GM21786 (cell line): Measurements from ENCODE around the gene CHID1.

Experiments used
- ATAC-seq: cut with Tn5 transposase; IDR thresholded peaks from one replicate; pipeline ENCODE4 v1.9.1; 2021; ENCODE audit not compliant: unreplicated experiment

CHID1 gene

DNA sequence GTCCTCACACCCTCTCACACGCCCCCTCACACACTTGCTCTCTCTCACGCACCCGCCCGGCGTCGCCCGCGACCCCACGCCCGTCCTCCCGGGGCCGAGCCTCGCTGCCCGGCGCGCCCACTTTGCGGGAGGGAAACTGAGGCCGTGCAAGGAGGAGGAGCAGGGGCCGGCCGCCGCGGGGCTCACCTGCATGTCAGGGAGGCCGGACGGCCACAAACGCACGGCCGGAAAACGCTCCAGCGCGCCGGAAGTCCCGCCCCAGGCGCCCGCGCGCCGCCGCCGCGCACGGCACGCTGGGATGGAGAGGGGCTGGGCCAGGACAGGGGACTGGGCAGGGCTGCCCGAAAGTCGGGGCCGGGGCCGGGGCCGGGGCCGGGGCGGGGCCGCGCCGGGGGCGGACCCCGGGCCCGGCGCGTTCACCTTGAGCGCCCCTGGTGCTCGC is at the start of gene CHID1:
TSS of gene CHID1 (minus strand) at position 222 of the 442 bp plus-strand sequence. CDS start 5,994 bp downstream, outside the sequence.
- peak; percentile 87 for ATAC-seq

DNA sequence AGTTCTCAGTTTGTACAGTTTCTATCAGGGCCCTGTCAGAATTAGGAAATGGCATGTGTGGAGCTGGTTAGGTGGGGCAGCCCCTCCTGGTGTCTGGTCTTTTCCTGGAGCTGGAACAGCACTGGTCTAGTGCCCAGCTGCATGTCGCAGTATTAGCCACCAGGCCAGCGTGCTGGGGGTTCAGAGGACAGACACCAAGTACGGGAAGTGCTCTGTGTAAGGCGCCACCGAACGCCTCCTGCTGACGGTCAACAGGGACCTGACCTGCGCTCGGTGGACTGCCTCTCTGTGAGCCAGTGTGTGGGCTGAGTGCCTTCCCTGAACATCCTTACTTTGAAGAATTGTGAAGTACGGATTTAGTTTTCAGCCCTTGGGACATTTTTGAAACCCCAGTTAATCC is 49.0 kb upstream of the CHID1 start:
- ATAC-seq: no peak

- ATAC-seq: no peak
Measured at GRCh38 chr11:959027-959426, 48.4 kb upstream of the CHID1 start.

- ATAC-seq: no peak
Measured at GRCh38 chr11:958101-958500, 47.5 kb upstream of the CHID1 start.

DNA sequence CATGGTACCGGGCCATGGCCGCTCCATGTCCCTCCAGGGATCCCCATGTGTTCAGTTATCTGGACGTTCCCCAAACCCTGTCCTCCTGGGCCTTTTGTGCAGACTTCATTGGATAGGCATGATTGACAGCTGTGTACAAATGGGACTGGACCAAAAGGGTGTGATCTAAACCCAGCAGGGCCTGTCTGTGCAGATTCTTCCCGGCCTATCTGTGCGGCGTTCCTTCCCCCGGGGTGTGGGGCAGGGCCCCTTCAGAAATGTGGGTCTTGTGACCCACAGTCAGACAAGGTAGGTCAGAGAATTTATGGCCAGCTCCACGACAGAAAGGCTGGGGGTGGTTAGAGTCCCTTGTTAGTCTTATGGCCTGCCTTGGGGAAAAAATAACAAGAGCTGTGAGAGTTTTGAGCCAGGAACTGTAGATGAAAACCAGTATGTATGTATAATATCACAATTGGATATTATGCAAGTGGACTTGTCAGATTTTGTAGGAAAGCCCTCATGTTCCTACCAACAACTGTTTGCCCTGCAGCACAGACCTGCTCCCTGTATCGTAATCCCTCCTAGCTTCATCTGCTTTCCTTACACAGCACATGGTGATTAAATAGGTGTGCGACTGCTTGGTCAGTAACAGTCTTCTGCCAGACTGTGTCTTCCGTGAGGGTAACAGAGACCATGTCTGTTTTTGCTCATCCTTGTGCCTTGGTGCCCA is 46.8 kb upstream of the CHID1 start:
- no peak for ATAC-seq

DNA sequence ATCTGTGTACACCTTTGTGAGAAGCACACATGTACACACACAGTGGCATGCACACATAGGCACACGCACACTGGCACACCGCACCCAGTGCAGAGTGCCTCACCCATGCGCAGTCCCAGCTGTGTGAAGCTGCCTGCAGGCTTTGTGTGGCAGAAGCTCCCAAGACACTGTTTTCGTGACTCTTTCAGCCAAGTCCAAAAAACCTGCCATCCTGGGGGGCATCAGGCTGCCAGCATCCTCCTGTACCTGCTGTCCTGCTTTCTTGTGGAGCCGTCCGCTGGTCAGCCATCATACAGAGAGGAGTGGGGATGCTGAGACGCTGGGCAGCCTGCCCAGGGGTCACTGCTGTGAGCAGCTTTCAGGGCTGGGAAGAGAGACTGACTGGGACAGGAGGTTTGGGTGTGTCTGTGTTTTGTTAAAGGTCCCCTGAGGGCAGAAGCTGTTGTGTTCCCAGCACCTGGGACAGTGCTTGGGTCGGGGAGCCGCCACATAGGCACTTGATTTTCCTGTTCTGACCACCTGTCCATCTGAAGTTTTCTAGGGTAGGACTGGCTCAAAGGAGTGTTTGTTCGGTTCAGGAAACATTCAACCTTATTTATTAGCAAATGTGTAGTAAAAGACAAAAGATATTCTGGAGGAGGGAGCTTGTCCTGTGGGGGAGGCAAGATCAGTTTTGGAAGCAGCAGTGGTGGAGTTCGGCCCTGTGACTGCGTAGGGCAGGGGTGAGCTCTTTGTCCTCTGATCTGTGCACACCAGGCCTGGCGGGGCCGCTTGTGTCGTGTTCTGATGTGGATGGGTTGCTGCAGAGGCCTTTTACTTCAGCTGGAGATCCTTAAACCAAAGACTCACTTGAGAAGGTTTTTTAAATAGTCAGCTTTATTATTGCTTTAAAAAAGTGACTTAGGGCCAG is 44.8 kb upstream of the CHID1 start:
- ATAC-seq: no peak

DNA sequence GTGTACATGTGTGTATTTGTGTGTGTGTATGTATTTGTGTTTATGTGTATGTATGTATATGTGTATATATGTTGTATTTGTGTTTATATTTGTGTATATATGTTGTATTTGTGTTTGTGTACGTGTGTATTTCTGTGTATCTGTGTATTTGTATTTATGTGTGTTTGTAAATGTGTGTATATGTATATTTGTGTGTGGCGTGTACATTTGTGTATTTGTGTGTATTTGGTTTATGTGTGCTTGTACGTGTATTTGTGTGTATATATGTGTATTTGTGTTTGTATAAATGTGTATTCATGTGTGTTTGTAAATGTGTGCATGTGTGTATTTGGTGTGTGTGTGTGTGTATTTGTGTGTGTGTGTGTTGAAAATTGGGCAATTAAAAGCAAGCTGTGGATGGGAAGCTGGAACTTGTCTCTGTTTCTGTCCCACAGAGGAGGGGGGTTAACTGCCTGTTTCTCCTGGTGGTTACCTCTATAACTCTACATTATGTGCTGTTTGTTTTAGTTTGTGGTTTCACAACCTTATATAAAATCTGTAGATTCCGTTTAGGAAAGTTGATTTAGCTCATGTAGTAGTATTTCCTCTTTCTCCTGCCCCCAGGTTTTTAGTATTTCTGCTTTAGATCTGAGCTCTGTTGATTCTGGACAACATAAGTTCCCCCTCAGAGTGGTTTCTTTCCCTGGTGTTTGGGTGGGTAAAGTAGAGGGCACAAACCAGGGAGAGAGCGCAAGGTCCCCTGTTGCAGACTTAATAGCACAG is 44.0 kb upstream of the CHID1 start:
- ATAC-seq: no peak

GRCh38 chr11:953512-953911 is 42.9 kb upstream of the CHID1 start:
- ATAC-seq: no peak

DNA sequence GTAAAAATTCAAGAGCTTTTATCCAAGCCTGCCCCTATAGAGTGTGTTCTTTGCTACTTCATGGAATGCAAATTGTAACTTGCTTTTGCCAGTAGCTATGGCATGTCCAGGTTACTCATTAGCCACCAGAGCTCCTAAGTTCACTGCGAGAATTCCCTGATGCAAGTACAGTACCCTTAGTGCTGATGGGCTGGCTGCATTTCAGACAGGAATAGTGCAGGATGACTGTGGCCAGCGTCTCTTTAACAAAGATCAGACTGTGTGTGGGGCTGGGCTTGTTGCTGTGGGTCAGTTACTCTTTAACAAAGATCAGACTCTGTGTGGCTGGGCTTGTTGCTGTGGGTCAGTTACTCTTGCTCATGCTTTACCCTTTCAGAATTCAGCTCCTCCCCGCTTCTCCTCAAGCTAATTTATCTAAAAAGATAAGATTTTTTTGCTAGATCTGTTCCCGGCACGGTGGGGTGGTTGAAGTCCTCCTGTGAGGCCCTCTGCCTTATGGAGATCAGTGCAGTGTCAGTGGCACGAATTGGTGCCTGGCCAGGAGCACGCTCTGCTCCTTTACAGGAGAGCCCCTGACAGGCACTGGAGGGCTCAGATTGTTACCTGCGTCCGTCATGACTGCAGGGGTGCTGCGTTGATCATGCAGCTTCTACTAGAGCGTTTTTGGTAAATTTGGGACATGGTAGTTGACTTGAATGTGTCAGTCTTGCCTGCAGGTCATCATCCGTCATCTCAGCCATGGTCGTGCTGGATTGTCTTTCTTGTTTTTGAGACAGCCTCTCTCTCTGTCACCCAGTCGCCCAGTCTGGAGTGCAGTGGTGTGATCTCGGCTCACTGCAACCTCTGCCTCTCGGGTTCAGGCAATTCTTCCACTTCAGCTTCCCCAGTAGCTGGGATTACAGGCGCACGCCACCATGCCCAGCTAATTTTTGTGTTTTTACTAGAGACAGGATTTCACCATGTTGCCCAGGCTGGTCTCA is 42.1 kb upstream of the CHID1 start:
- ATAC-seq: no peak

DNA sequence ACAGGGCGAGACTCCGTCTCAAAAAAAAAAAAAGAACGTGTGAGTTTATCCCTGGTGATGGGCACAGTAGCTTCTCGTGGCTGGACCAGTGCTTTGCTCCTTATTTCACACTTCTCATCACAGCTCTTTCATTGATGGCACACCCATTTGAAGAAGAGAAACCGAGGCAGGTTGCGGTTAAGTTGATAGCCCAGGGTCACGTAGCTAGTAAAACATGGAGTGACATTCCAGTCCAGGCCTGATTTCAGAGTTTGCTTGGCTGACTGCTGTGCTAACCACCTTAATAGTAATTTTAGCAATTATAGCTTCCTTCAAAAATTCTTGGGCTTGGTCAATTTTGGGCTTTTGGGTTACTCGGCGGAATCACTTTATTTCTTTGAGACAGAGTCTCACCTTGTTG is 40.9 kb upstream of the CHID1 start:
- ATAC-seq: no peak

- ATAC-seq: no peak
Measured at GRCh38 chr11:947744-948143, 37.1 kb upstream of the CHID1 start.

- no peak for ATAC-seq
Measured at GRCh38 chr11:945986-946385, 35.4 kb upstream of the CHID1 start.

DNA sequence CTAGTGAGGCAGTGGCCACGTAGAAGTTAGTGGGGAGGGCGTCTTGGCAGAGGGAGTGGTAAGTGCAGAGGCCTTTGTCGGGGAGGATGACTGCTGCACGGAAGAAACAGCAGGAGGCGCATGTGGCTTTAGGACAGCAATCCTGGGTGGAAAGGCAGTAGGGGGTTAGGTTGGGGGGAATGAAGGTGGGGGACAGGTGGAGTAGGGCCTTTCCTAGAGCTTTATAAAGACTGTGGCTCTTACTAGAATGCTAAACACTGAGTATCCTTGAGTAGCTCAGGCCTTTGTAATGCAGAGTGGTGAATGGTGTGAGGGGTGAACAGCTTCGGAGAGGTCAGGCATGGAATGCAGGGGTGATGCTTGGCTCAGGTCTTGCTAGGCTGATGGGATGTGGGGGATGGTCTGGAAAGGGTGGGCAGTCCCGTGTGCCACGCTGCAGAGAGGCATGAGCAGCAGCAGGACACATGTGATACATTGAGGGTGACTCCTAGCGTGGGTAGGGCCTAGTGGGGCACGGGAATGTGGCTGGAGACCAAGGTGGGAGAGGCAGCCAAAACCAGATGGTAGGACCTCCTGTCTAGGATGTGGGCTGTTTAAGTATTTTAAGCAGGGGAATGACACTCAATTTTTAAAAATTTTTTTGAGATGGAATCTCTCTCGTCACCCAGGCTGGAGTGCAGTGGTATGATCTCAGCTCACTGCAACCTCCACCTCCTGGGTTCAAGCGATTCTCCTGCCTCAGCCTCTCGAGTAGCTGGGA is 34.3 kb upstream of the CHID1 start:
- no peak for ATAC-seq

GRCh38 chr11:942823-943222 is 32.2 kb upstream of the CHID1 start:
- ATAC-seq: no peak

GRCh38 chr11:940496-941135 is 30.0 kb upstream of the CHID1 start:
- ATAC-seq: no peak

GRCh38 chr11:937841-938261 is 27.2 kb upstream of the CHID1 start:
- no peak for ATAC-seq

GRCh38 chr11:936199-936598 is 25.6 kb upstream of the CHID1 start:
- no peak for ATAC-seq

DNA sequence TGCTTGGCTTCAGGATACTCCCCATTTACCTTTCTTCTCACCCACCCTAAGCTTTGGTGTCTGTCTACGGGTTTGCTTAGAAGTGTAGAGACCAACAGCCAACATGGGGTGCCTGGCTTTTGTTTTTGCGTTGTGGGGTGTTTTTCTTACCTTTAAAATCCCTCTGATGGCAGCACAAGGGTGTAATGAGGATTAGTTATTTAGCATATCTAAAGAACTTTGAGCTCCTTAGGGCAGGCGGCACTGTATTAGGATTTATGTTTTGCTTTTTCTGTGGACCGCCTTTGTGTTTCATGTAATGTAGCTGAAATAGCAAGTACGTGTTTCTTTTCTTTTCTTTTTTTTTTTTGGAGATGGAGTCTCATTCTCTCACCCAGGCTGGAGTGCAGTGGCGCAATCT is 23.9 kb upstream of the CHID1 start:
- ATAC-seq: no peak

DNA sequence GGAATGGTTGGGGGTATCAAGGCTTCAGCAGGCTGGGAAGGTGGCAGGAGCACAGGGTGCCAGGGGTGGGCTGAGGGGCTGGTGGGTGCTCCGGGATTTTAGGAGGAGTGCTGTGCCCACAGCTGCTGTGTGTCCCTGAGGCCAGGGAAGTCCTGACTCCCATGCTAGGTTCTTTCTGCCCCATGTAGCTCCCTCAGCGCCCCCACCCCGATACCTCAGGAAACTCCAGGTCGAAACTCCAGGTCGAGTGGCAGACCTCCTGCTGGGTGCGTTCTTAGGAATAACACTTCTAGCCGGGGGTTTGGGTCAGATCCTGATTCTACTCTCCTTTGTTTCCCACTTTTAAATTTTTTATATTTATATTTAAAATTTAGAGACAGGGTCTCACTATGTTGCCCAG is 23.3 kb upstream of the CHID1 start:
- no peak for ATAC-seq
